ENCODE results near the gene RFTN1. TPM values are rescaled to one million over a fixed set of nuclear protein-coding genes. Genes with fewer than 3 reads are reported as not detected.

RFTN1 gene
- polyA plus RNA-seq, 2 of the 4 experiments (the other 2 are of a cell fraction), result 1.8 to 3.7 TPM

DNA sequence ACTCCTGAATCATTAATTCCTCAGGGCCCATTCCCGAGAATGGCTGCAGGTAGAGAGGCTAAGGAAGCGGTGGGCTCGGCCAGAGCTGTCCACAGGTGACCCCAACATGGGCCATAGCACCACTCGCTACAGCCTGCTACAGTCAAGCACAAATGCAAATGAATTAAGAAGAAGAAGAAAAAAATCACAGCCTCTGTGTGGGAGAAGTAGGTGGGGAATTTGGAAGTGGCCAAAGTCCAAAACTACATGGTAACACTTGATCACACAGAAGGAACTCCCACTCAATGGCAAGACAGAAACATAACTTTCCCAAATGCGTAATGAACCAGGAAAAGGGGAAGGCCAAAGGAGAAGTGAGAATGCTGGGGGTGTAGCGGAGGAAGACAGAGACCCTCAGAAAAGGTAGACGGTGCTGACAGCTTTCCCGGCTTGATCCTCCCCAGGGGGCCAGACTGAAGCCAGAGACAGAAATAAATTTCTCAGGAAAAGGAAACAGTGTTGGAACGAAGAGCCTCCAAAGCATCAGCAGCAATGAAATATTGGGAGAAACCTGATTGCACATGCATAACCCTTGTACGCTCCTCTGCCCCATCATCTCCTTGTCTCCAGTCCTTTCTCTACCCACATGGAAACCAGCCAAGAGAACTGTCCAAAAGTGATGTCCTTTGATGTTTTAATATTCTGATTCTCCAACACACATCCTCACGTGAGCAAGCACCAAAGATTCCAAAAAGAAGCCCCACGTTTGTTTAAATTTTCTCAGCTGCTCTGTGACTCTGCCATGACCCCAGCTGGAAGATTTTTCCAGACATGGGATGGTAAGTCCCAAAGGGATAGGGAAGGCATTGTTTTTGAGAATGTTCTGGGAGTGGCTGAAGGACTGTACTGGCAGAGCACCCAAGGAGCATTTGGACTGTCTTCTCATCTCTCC is 140.9 kb downstream of the RFTN1 start:
- ChIA-PET POLR2A (no interaction called here), CTCF (interaction anchor here (1.5 kb wide), 1 partner anchor 19 kb away, joined by 3 read pairs; no protein-coding TSS in a partner anchor)
- DNase-seq (ENCODE audit: low read depth in 1 of 2, low spot score in 1 of 2), result no peak
- TF ChIP-seq ZSCAN20 (CRISPR knock-in tag; IDR thresholded peaks at IDR 0.05) (no peak), POLR2AphosphoS2 (conservative IDR thresholded peaks at IDR 0.05; ENCODE audit: low read length) (no peak), KDM5A (IDR thresholded peaks at IDR 0.05) (no peak), SMC3 (IDR thresholded peaks at IDR 0.05) (no peak), ZFP36 (IDR thresholded peaks at IDR 0.05; ENCODE audit: borderline replicate concordance, partially characterized antibody) (no peak), NFE2L2 (conservative IDR thresholded peaks at IDR 0.05; ENCODE audit: low read length) (no peak), NPAS2 (CRISPR knock-in tag; IDR thresholded peaks at IDR 0.05; ENCODE audit: borderline replicate concordance) (no peak), BHLHE40 (IDR thresholded peaks at IDR 0.05; ENCODE audit: low read depth, low read length) (no peak), RAD21 (conservative IDR thresholded peaks at IDR 0.05 in 1 of 2, IDR thresholded peaks at IDR 0.05 in 1 of 2) (no peak), MYC (IDR thresholded peaks at IDR 0.05; ENCODE audit: borderline replicate concordance, low read length) (no peak), FOSL2 (IDR thresholded peaks at IDR 0.05) (no peak), FOSL2 (CRISPR knock-in tag; IDR thresholded peaks at IDR 0.05) (no peak), EHMT2 (IDR thresholded peaks at IDR 0.05; ENCODE audit: low read depth) (no peak), RFX5 (IDR thresholded peaks at IDR 0.05) (no peak), ESRRA (IDR thresholded peaks at IDR 0.05; ENCODE audit: borderline replicate concordance, low read length) (no peak)
- TF ChIP-seq, protein P1, sequence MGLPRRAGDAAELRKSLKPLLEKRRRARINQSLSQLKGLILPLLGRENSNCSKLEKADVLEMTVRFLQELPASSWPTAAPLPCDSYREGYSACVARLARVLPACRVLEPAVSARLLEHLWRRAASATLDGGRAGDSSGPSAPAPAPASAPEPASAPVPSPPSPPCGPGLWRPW (IDR thresholded peaks at IDR 0.05), result no peak
- TF ChIP-seq, protein P2, sequence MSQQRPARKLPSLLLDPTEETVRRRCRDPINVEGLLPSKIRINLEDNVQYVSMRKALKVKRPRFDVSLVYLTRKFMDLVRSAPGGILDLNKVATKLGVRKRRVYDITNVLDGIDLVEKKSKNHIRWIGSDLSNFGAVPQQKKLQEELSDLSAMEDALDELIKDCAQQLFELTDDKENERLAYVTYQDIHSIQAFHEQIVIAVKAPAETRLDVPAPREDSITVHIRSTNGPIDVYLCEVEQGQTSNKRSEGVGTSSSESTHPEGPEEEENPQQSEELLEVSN (IDR thresholded peaks at IDR 0.05; ENCODE audit: borderline replicate concordance, low read depth), result no peak
- Histone ChIP-seq H3K9me3 (no peaks in the 10 kb centered on the region), H3K27ac (no peak overlapping the region), H3K4me2 (no peak overlapping the region), H3K4me3 (no peak overlapping the region), H3K4me1 (no peaks in the 10 kb centered on the region)
- whole genome bisulfite sequencing (ENCODE audit: missing lambda C conversion rate), result 68% methylated on average over 12 of the region's 12 CpGs
- ATAC-seq, result no peak
- FAIRE-seq, result no peak

DNA sequence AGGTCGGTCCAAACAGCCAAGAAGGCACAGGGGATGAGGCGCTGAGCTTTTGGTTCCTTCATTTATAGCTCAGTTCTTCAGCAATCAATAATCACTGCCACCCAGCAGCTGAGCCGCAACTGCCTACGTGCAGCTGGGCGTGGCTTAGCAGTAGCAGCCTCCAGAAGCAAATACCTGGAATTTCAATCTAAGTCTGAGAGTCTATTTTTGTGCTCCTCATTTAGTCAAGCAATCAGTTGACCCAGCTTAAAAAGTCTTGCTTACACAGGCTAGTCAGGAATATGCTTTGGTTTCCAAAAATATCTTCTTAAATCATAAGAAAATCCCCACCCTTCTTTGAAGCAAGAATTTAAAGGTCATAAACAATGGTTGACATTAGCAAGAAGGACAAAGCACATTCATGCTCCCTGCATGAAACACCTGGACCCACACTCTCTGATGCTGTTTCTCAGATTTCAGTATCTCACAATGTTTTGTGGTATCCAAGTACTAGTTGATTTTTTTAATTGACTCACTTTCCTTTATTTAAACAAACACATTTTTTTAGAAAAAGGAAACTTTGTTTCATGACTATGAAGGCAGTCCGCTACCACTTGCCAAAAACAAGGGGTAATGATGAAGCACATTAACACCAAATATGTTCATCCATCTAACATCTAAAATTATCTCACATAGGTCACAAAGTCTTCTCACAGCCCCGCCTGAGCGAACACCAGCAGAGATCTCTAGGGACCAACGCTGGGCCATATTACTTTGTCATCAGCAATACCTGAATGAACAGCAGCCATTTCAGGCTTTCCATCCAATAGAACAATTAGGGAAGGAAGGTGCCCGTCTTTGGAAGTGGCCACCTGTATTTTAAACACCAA is 142.4 kb downstream of the RFTN1 start:
- H3K27ac ChIP-seq, result no peak overlapping the region
- POLR2A ChIA-PET, result no interaction called here
- FAIRE-seq, result no peak

More for the DNA sequence above, 142.4 kb downstream of the RFTN1 start:
- no peak for TF ChIP-seq BHLHE40 (IDR thresholded peaks at IDR 0.05; ENCODE audit: low read depth, low read length)
- TF ChIP-seq SREBF2 (IDR thresholded peaks at IDR 0.05), result no peak
- no peak for TF ChIP-seq FOSL2 (IDR thresholded peaks at IDR 0.05)
- TF ChIP-seq FOSL2 (CRISPR knock-in tag; IDR thresholded peaks at IDR 0.05), result no peak
- no peak for TF ChIP-seq ZFP36 (IDR thresholded peaks at IDR 0.05; ENCODE audit: borderline replicate concordance, partially characterized antibody)
- TF ChIP-seq, protein P3, sequence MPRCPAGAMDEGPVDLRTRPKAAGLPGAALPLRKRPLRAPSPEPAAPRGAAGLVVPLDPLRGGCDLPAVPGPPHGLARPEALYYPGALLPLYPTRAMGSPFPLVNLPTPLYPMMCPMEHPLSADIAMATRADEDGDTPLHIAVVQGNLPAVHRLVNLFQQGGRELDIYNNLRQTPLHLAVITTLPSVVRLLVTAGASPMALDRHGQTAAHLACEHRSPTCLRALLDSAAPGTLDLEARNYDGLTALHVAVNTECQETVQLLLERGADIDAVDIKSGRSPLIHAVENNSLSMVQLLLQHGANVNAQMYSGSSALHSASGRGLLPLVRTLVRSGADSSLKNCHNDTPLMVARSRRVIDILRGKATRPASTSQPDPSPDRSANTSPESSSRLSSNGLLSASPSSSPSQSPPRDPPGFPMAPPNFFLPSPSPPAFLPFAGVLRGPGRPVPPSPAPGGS (IDR thresholded peaks at IDR 0.05), result no peak
- no peak for TF ChIP-seq SMC3 (IDR thresholded peaks at IDR 0.05)
- no peak for TF ChIP-seq ESRRA (IDR thresholded peaks at IDR 0.05; ENCODE audit: borderline replicate concordance, low read length)
- no peak for TF ChIP-seq FOXS1 (CRISPR knock-in tag; IDR thresholded peaks at IDR 0.05)
- H3K4me3 ChIP-seq, result no peak overlapping the region
- WGBS (ENCODE audit: missing lambda C conversion rate), result 81% methylated on average over 10 of the region's 10 CpGs
- no peak overlapping the region for H3K4me2 ChIP-seq
- no peak for DNase-seq (ENCODE audit: low read depth in 1 of 2, low spot score in 1 of 2)
- no peaks in the 10 kb centered on the region for H3K4me1 ChIP-seq
- CTCF ChIA-PET, result no interaction called here
- no peaks in the 10 kb centered on the region for H3K9me3 ChIP-seq
- ATAC-seq, result no peak
